K562 (cell line): Measurements from ENCODE around the gene ILKAP.

Experiments
- FOXA1 ChIP-seq: fragments of 450-650 bp; IDR thresholded peaks from 2 replicates; pipeline ENCODE4 v1.6.1; 2016; ENCODE audit warnings: mild to moderate bottlenecking, borderline replicate concordance
- KDM1A ChIP-seq, 2 experiments: fragments of 450-650 bp; IDR thresholded peaks; 2 replicates each; pipeline ENCODE4 v1.6.1; 2016; ENCODE audit warnings: mild to moderate bottlenecking in 2 of 2
- SIN3A ChIP-seq, 2 experiments: fragments of 150-350 bp in 1 of 2; IDR thresholded peaks; 2 replicates each; pipeline ENCODE4 v1.6.1; 2011 to 2016; ENCODE audit warnings: borderline replicate concordance in 2 of 2, low read depth in 2 of 2, low read length in 2 of 2, mild to moderate bottlenecking in 2 of 2, moderate library complexity in 2 of 2; ENCODE audit not compliant: control insufficient read depth in 1 of 2
- TF ChIP-seq, protein P1 (sequence below), 3 experiments: IDR thresholded peaks in 2 of 3; conservative IDR thresholded peaks in 1 of 3; 2 replicates each; pipeline ENCODE4 v1.5.1; 2011 to 2012; ENCODE audit warnings: low read length in 3 of 3, mild to moderate bottlenecking in 3 of 3, control low read depth in 2 of 3, improper control_type of control experiment in 1 of 3, inconsistent platforms in 1 of 3, low read depth in 1 of 3, mixed read lengths in 1 of 3, moderate library complexity in 1 of 3; ENCODE audit not compliant: insufficient read depth in 2 of 3

DNA sequence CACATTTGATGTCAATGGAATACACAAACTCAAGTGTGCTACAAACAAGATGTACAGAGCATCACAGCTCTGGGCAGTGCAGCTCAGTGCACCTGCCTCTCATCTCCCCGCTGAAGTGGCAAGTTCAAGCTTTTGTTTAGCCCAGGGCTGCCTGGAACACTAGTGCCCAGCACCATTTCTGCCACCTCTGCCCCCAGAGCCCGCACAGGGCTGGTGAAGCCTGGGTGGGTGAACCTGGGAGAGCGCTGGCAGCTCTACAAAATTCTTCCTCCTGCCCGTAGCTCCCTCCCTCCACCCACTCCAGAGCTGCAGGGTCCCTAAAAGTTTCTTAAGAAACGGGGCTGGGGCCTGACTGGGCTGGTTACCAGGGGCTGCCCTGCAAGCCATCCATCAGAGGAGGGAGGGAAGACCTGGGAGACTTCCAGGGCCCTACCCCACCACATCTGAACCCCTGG lies 34.8 kb upstream of the ILKAP start:
- TF ChIP-seq KDM1A (IDR thresholded peaks at IDR 0.05) (no peak), FOXA1 (no peak), SIN3A (IDR thresholded peaks at IDR 0.05; ENCODE audit: borderline replicate concordance in 2 of 2, control insufficient read depth in 1 of 2, low read depth in 2 of 2, low read length in 2 of 2) (no peak)
- TF ChIP-seq, protein P1, sequence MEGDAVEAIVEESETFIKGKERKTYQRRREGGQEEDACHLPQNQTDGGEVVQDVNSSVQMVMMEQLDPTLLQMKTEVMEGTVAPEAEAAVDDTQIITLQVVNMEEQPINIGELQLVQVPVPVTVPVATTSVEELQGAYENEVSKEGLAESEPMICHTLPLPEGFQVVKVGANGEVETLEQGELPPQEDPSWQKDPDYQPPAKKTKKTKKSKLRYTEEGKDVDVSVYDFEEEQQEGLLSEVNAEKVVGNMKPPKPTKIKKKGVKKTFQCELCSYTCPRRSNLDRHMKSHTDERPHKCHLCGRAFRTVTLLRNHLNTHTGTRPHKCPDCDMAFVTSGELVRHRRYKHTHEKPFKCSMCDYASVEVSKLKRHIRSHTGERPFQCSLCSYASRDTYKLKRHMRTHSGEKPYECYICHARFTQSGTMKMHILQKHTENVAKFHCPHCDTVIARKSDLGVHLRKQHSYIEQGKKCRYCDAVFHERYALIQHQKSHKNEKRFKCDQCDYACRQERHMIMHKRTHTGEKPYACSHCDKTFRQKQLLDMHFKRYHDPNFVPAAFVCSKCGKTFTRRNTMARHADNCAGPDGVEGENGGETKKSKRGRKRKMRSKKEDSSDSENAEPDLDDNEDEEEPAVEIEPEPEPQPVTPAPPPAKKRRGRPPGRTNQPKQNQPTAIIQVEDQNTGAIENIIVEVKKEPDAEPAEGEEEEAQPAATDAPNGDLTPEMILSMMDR (IDR thresholded peaks at IDR 0.05 in 2 of 3, conservative IDR thresholded peaks at IDR 0.05 in 1 of 3; ENCODE audit: insufficient read depth in 2 of 3, low read depth in 1 of 3, low read length in 3 of 3) = no peak
